ENCODE measurements around the gene GTF2I. TPM values are rescaled to one million over a fixed set of nuclear protein-coding genes. Genes with fewer than 3 reads are reported as not detected.
A peak's percentile ranks its signal among the peaks of the same experiment; 100 is the strongest.

Gene GTF2I
- total and polyA plus RNA-seq, 10 of the 15 experiments (the other 5 are each of a cell fraction or from before 2014, with no cell fraction given): 6.7 to 172 (median 96.9) TPM

- TF ChIP-seq NKRF (conservative IDR thresholded peaks at IDR 0.05) (0 out of 2 replicates have a peak, but pooled peaks have one; percentile 32), IKZF1 (conservative IDR thresholded peaks at IDR 0.05) (peak; percentile 83), BCL11A (IDR thresholded peaks at IDR 0.05; ENCODE audit: low read depth, low read length) (peak; percentile 67; the same call in 1 of the 2 replicates), ATF2 (IDR thresholded peaks at IDR 0.05; ENCODE audit: low read length) (peak; percentile 76), IKZF2 (IDR thresholded peaks at IDR 0.05) (peak; percentile 57 to 63), RUNX3 (IDR thresholded peaks at IDR 0.05; ENCODE audit: low read length) (peak; percentile 94), IRF4 (IDR thresholded peaks at IDR 0.05; ENCODE audit: low read depth, low read length) (peak; percentile 66), POU2F2 (IDR thresholded peaks at IDR 0.05; ENCODE audit: borderline replicate concordance, low read depth, low read length) (peak; percentile 51; the same call in 1 of the 3 replicates), FOXM1 (IDR thresholded peaks at IDR 0.05; ENCODE audit: low read depth, low read length) (peak; percentile 63; the same call in 1 of the 2 replicates), BHLHE40 (IDR thresholded peaks at IDR 0.05; ENCODE audit: borderline replicate concordance in 1 of 2, low read depth in 2 of 2, low read length in 1 of 2) (peak; percentile 38 to 45; a peak in 1 of 4 replicates), RELB (IDR thresholded peaks at IDR 0.05; ENCODE audit: low read depth) (peak; percentile 70; the same call in 1 of the 2 replicates), SP1 (IDR thresholded peaks at IDR 0.05; ENCODE audit: low read depth, low read length) (peak; percentile 60), EGR1 (IDR thresholded peaks at IDR 0.05; ENCODE audit: borderline replicate concordance in 1 of 2, low read depth in 2 of 2, low read length in 2 of 2) (peak in 1 of 2 experiments; percentile 60; a peak in 1 of 3 replicates), EP300 (IDR thresholded peaks at IDR 0.05; ENCODE audit: borderline replicate concordance in 1 of 2, control insufficient read depth in 1 of 2, low read depth in 2 of 2, low read length in 2 of 2) (peak in 1 of 2 experiments; percentile 37; a peak in 1 of 4 replicates), MEF2B (IDR thresholded peaks at IDR 0.05; ENCODE audit: partially characterized antibody, poor library complexity, severe bottlenecking) (peak; percentile 95), POLR2AphosphoS5 (IDR thresholded peaks at IDR 0.05; ENCODE audit: low read length) (peak; percentile 65), TCF12 (IDR thresholded peaks at IDR 0.05; ENCODE audit: low read depth, low read length) (peak; percentile 61; the same call in 1 of the 2 replicates), TBL1XR1 (IDR thresholded peaks at IDR 0.05; ENCODE audit: low read depth, low read length) (peak; percentile 86; the same call in 1 of the 2 replicates), TARDBP (IDR thresholded peaks at IDR 0.05; ENCODE audit: borderline replicate concordance) (0 out of 2 replicates have a peak, but pooled peaks have one; percentile 26), EED (IDR thresholded peaks at IDR 0.05; ENCODE audit: low read depth) (peak; percentile 54; the same call in 1 of the 2 replicates), BCL3 (IDR thresholded peaks at IDR 0.05; ENCODE audit: borderline replicate concordance, insufficient read depth, low read depth, low read length, poor library complexity, severe bottlenecking) (peak; percentile 40), CBFB (IDR thresholded peaks at IDR 0.05; ENCODE audit: low read depth) (0 out of 2 replicates have a peak, but pooled peaks have one; percentile 25), MXI1 (IDR thresholded peaks at IDR 0.05; ENCODE audit: low read depth, low read length) (0 out of 2 replicates have a peak, but pooled peaks have one; percentile 37), DPF2 (IDR thresholded peaks at IDR 0.05) (peak; percentile 24; the same call in 1 of the 2 replicates), PAX5 (IDR thresholded peaks at IDR 0.05; ENCODE audit: borderline replicate concordance, low read depth, low read length) (peak; percentile 72; the same call in 1 of the 2 replicates)
Observed at GRCh38 chr7:74650055-74650454, 7.5 kb upstream of the GTF2I start (continued).
